OCI-M2 (cell line): ENCODE data around the gene SLC25A26.

ENCODE experiments used
- DNase-seq: peaks from one replicate; lab custom pipeline; 2025; ENCODE audit not compliant: unreplicated experiment; lab: John Stamatoyannopoulos, UW

The SLC25A26 gene

DNA sequence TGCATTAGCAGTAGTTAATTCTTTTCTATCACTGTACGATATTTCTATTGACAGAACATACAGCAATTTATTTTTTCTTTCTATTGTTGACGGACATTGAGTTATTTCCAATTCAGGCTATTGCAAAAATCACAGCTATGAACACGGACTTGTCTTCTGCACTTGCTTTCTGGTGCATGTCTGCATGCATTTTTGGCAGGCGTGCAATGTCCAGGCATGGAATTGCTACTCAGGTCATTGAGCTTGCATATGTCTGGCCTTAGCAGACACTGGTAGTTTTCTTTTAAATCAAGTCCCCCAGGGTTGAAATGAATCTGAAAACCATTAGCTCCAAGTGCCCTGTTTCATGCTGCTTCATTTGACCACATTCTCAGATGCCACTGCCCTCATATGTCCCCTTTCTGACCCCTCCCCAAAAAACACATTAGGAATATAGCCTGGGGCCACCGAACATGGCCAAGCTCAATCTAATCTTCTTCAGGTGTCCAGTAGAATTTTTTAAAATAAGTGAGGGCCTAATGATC, 207.2 kb downstream of the SLC25A26 start:
- DNase-seq, result no peak
